Fibroblast of lung (primary cell): ENCODE results near the gene ZNF829. TPM values are rescaled to one million over a fixed set of nuclear protein-coding genes. Genes with fewer than 3 reads are reported as not detected.

ENCODE experiments used
- DNase-seq, 2 donors: peaks; one replicate each; pipeline versions ENCODE4 v3.0.0 to v3.0.0-alpha.2; 2010; ENCODE audit warnings: low read depth in 2 of 2
- H2AFZ ChIP-seq: 2 replicates; pipeline ENCODE4 v1.5.1; 2012; ENCODE audit warnings: low read length, control low read depth, inconsistent platforms
- H3K27ac ChIP-seq: 2 replicates; pipeline ENCODE4 v1.5.1; 2011; ENCODE audit warnings: low read length, control low read depth; ENCODE audit not compliant: insufficient read depth
- H3K27me3 ChIP-seq: 2 replicates; pipeline ENCODE4 v1.5.1; 2011; ENCODE audit warnings: mild to moderate bottlenecking, low read length; ENCODE audit not compliant: control insufficient read depth, insufficient read depth
- H3K36me3 ChIP-seq: 2 replicates; pipeline ENCODE4 v1.5.1; 2011; ENCODE audit warnings: low read length; ENCODE audit not compliant: control insufficient read depth, insufficient read depth
- H3K4me1 ChIP-seq: 2 replicates; pipeline ENCODE4 v1.5.1; 2011; ENCODE audit warnings: low read length; ENCODE audit not compliant: control insufficient read depth, insufficient read depth; ENCODE audit errors: extremely low read depth
- H3K4me2 ChIP-seq: 2 replicates; pipeline ENCODE4 v1.5.1; 2011; ENCODE audit warnings: low read length, control low read depth; ENCODE audit not compliant: insufficient read depth; ENCODE audit errors: extremely low read depth
- H3K4me3 ChIP-seq, 4 experiments: fragments of 200-600 bp in 1 of 4; sonication (generic) in 1 of 4; replicated peaks in 1 of 4; 2 replicates each; pipeline ENCODE4 v1.5.1; 2011 to 2016; ENCODE audit warnings: low read length in 4 of 4, low read depth in 3 of 4, mild to moderate bottlenecking in 3 of 4, control low read depth in 2 of 4, inconsistent platforms in 1 of 4, mixed read lengths in 1 of 4; ENCODE audit not compliant: insufficient read depth in 1 of 4; ENCODE audit errors: control extremely low read depth in 1 of 4
- H3K79me2 ChIP-seq: 2 replicates; pipeline ENCODE4 v1.5.1; 2012; ENCODE audit warnings: mild to moderate bottlenecking, low read length, inconsistent platforms; ENCODE audit not compliant: control insufficient read depth, insufficient read depth
- H3K9ac ChIP-seq: 2 replicates; pipeline ENCODE4 v1.5.1; 2011; ENCODE audit warnings: mild to moderate bottlenecking, low read length, control low read depth; ENCODE audit not compliant: insufficient read depth
- H3K9me3 ChIP-seq: 2 replicates; pipeline ENCODE4 v1.5.1; 2012; ENCODE audit warnings: low read depth, low read length; ENCODE audit not compliant: control insufficient read depth, insufficient read depth
- H4K20me1 ChIP-seq: 2 replicates; pipeline ENCODE4 v1.5.1; 2011; ENCODE audit warnings: low read length; ENCODE audit not compliant: control insufficient read depth, insufficient read depth; ENCODE audit errors: extremely low read depth
- CTCF ChIP-seq, 2 donors: IDR thresholded peaks in 1 of 2; conservative IDR thresholded peaks in 1 of 2; 1 replicate in 1 of 2; 2 replicates in 1 of 2; pipeline ENCODE4 v1.5.1; 2011 to 2012; ENCODE audit warnings: low read length in 2 of 2, control low read depth in 1 of 2, inconsistent platforms in 1 of 2, low read depth in 1 of 2, mild to moderate bottlenecking in 1 of 2
- EZH2 ChIP-seq: IDR thresholded peaks from 2 replicates; pipeline ENCODE4 v1.5.1; 2012; ENCODE audit warnings: low read length, control low read depth, mild to moderate bottlenecking; ENCODE audit errors: missing control alignments
- polyA plus RNA-seq, 2 donors: library from polyadenylated mRNA; depleted of rRNA in 1 of 2; stranded (reverse) in 1 of 2; unstranded in 1 of 2; fragments of >200 nt; gene quantifications; 2 replicates each; pipeline ENCODE4 v1.2.1, GENCODE V29; 2011 to 2012; ENCODE audit warnings: missing spikeins in 1 of 2
- total RNA-seq: library from RNA; depleted of rRNA; stranded (reverse); fragments of >200 nt; gene quantifications from 2 replicates; pipeline ENCODE4 v1.2.1, GENCODE V29; 2014

Gene ZNF829
- total and polyA plus RNA-seq, 2 donors (not counting 1 experiment from before 2014, with no cell fraction given): 2.3 to 2.5 TPM

GRCh38 chr19:36918090-36918489 is 2.0 kb upstream of the ZNF829 start:
- H3K9me3 ChIP-seq: no peaks in the 10 kb centered on the region

GRCh38 chr19:36916991-36917390 is 900 bp upstream of the ZNF829 start:
- peak overlapping the region; percentile 98 for H3K9ac ChIP-seq
- peaks cover 4% of the 10 kb centered on the region for H3K79me2 ChIP-seq
- H2AFZ ChIP-seq: peak overlapping the region; percentile 95
- DNase-seq: peak; percentile 55 to 57
- peak overlapping the region; percentile 55 to 99 (median 80) for H3K4me3 ChIP-seq
- no peaks in the 10 kb centered on the region for H4K20me1 ChIP-seq
- no peak for TF ChIP-seq EZH2
- TF ChIP-seq CTCF (conservative IDR thresholded peaks at IDR 0.05 in 1 of 2, IDR thresholded peaks at IDR 0.05 in 1 of 2; ENCODE audit: low read depth in 1 of 2, low read length in 2 of 2): no peak
- H3K36me3 ChIP-seq: peaks cover 2% of the 10 kb centered on the region
- H3K4me1 ChIP-seq: no peaks in the 10 kb centered on the region
- no peaks in the 10 kb centered on the region for H3K9me3 ChIP-seq
- H3K27ac ChIP-seq: peak overlapping the region; percentile 97
- no peaks in the 10 kb centered on the region for H3K27me3 ChIP-seq
- peak overlapping the region; percentile 82 for H3K4me2 ChIP-seq

More at GRCh38 chr19:36918090-36918489, 2.0 kb upstream of the ZNF829 start:
- no peak overlapping the region for H3K4me3 ChIP-seq
- H3K4me2 ChIP-seq: no peak overlapping the region
- H3K27me3 ChIP-seq: no peaks in the 10 kb centered on the region
- H3K9ac ChIP-seq: no peak overlapping the region
- DNase-seq: no peak
- no peaks in the 10 kb centered on the region for H3K4me1 ChIP-seq
- peaks cover 2% of the 10 kb centered on the region for H3K36me3 ChIP-seq
- TF ChIP-seq CTCF (conservative IDR thresholded peaks at IDR 0.05 in 1 of 2, IDR thresholded peaks at IDR 0.05 in 1 of 2; ENCODE audit: low read depth in 1 of 2, low read length in 2 of 2) (no peak), EZH2 (no peak)
- no peaks in the 10 kb centered on the region for H4K20me1 ChIP-seq
- no peak overlapping the region for H3K27ac ChIP-seq
- H3K79me2 ChIP-seq: peaks cover 4% of the 10 kb centered on the region
- H2AFZ ChIP-seq: no peak overlapping the region

- no peak for DNase-seq
- Histone ChIP-seq H3K4me3 (no peak overlapping the region), H3K9me3 (no peaks in the 10 kb centered on the region), H3K36me3 (no peaks in the 10 kb centered on the region), H3K4me2 (no peak overlapping the region), H4K20me1 (no peaks in the 10 kb centered on the region), H3K79me2 (no peaks in the 10 kb centered on the region), H3K9ac (no peak overlapping the region), H3K27ac (no peak overlapping the region), H3K27me3 (no peaks in the 10 kb centered on the region), H3K4me1 (no peaks in the 10 kb centered on the region), H2AFZ (no peak overlapping the region)
- no peak for TF ChIP-seq CTCF (conservative IDR thresholded peaks at IDR 0.05 in 1 of 2, IDR thresholded peaks at IDR 0.05 in 1 of 2; ENCODE audit: low read depth in 1 of 2, low read length in 2 of 2)
Observed at GRCh38 chr19:36898422-36898821, 17.7 kb downstream of the ZNF829 start.
